ENCODE data around the gene CLEC16A.

CLEC16A gene

DNA sequence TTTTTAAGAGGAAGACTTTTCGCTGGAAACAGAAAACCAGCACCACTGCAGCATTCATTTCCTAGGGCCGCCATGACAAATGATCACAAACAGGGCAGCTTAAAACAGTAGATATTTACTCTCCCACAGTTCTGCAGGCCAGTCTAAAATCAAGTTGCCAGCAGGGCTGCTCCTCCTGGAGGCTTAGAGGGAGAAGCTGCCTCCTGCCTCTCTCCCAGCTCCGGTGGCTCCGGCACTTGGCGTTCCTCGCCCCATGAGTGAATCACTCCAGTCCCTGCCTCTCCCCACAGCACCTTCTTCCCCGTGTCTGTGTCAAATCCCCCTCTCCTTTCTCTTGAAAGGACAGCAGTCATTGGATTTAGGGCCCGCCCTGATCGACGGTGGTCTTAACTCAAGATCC lies 239.6 kb downstream of the CLEC16A start:
- no peak for DNase-seq

DNA sequence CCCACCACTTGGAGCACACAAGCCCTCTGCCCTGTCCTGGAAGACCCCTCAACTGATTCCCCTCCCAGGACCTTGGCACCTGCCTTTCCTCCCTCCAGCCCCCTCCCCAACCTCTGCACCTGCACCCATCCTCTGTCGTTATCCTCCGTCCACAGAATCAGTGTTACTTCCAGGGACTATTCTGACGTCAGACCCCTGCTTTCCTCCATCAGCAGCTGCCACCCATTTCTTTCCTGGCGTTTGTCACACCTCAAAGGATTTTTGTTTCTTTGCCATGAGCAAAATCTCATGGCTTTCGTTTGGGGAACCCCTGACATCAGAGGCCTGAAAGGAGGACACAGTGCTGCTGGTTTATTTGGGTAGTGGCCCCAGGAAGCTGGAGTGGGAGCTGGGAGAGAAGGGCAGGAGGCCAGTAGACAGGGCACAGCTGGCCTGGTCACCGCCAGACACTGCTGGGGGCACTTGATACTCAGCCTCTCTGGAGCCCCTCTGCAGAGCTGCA lies 243.2 kb downstream of the CLEC16A start:
- DNase-seq = no peak

DNA sequence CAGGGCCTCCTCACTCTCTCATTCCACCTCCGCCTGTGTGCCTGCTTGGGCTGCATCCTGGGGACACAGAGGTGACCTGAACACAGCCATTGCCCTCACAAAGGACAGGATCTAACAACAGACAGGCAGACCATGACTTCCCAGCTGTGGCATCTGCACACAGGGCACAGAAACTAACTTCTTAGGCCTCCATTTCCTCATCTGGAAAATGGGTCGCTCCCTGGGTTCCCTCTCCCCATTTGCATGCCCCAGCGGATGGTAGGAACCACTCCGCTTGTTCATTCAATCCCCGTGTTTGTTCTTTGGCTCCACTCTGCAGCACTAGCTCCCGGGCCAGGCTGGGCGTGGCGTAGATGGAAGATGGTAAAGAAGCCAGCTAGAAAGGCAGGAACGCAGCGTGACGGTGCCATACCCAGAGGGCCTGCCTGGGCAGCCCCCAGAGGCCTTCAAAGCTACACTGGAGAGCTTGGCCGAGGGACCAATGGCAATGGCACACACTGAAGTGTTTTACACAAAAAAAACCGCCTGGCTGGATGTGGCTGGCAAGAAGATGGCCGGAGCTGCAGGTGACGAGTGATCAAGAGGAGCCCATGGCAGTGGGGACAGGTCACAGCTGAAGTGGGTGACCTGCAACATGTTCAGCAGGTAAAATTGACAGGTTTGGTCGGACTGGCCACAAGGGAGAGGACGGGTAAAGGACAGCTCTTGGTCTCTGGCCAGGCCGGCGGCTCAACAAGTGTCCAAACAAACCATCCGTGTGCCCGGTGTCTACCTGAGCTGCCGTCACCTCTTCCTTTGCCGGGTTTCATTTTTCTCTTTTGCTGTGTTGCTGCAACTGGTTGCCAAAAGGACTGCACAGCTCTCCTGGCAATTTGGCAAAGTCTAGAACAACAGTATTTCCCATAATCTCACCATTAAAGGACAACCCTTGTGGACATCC lies 244.7 kb downstream of the CLEC16A start:
- no peak for DNase-seq

DNA sequence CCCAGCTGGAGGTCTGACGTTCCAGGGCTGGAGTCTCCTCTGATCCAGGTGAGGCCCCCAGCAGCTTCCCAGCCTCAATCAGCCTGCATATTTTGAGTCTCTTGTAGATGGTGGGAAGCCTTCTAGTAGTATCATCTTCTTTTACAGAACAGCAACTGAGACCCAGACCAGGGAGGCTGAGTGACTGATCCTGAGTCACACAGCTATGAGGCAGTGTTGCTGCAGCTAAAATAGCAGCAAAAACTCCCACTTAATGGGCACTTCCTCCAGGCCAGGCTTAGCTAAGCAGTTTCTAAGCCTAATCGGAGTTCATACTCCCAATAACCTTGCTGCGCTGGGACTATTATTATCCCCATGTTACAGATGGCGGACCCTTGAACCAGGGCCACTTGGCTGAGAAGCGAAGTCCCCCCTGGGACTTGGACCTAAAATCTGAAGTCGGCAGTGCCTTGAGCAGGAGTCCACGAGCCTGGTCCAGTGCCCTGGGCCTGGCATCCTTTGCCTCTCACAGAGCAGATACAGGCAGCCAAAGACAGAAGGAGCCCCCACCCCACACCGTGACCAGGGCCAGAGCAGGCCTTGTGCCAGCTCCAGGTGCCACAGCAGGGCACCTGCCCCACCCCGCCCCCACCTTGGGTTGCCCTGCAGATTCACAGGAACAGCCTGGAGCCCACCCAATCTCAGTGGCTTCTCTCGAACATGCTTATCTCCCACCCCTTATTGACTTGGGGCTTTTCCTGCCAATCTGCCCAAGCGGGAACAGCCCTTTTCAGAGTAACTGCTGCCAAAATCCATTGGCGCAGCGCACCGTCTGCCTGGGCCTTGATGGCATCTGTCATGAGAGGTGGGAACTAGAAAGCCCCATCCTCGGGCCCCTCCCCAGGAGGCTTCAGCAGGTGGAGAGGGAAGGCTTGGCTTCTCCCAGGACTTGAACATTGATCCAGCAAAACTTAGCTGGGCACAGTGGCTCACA lies 246.5 kb downstream of the CLEC16A start:
- peak; percentile 86 for DNase-seq

DNA sequence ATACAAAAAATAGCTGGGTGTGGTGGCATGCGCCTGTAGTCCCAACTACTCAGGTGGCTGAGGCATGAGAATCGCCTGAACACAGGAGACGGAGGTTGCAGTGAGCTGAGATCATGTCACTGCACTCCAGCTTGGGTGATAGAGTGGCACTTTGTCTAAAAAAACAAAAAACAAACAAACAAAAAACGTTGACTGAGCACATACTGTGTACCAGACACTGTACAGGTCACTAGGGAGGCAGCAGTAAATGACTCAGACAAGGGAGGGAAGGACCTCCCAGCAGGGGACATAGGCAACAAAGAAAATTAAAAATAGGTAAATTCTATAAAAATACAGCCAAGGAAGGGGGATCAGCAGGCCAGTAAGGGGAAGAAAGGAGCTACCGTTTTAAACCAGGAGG lies 247.3 kb downstream of the CLEC16A start:
- DNase-seq = no peak

DNA sequence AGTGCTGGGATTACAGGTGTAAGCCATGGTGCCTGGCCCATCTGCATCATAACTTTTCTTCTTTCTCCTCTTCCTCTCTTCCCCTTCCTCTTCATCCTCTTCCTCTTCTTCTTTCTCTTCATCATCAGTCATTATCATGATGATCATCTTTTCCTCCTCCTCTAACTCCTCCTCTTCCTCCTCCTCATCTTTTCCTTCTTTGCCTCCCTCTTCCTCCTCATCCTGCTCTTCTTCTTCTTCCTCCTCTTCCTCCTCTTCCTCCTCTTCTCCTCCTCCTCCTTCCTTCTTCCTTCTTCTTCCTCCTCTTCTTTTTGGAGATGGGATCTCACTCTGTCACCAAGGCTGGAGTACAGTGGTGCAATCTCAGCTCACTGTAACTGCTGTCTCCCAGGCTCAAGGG lies 249.1 kb downstream of the CLEC16A start:
- DNase-seq = no peak

DNA sequence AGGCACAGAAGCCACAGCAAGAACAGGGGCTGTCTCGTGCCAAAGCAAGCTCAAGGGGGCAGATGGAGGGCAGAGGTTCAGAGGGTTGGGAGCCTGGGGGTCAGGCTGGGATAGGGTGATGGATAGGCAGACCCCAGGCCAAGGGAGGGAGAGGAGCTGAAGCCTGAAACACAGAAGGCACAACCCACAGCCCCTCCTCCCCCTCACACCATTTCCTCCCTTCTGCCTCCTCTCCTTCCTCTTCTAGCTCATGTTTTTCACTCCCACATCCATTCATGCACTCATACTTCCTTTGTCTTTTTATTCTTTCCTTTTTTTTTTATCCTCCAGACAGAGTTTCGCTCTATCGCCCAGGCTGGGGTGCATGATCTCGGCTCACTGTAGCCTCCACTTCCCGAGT lies 250.5 kb downstream of the CLEC16A start:
- no peak for DNase-seq

DNA sequence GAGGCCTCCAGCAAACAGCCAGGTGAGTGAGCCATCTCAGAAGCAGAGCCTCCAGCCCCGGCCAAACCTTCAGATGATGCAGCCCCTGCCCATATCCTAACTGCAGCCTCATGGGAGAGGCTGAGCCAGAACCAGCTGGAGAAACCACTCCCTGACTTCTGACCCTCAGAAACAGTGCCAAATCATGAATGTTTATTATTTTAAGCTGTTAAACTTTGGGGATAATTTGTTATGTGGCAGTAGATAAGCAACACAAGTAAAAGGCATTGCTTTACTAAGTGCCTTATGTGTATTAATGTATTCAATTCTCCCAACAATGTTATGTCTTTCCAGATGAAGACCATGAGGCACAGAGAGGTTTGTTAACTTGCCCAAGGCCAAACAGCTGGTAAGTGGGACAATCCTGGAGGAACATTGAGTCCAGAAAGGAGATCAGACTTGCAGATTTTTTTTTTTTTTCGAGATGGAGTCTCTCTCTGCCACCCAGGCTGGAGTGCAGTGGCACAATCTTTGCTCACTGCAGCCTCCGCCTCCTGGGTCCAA lies 252.0 kb downstream of the CLEC16A start:
- DNase-seq = no peak

DNA sequence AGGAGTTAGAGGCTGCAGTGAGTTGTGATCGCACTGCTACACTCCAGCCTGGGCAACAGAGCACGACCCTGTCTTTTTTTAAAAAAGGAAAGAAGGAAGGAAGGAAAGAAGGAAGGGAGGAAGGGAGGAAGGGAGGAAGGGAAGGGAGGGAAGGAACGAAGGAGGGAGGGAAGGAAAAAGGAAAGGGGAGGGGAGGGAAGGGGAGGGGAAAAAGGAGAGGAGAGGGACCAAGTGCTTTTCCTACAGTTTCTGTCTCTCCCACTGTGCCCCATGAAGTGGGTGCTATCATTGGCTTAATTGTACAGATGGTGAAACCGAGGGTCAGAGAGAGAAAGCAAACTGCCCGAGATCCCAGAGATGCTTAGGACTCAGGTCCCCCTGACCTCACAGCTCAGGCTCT lies 254.0 kb downstream of the CLEC16A start:
- DNase-seq = no peak

DNA sequence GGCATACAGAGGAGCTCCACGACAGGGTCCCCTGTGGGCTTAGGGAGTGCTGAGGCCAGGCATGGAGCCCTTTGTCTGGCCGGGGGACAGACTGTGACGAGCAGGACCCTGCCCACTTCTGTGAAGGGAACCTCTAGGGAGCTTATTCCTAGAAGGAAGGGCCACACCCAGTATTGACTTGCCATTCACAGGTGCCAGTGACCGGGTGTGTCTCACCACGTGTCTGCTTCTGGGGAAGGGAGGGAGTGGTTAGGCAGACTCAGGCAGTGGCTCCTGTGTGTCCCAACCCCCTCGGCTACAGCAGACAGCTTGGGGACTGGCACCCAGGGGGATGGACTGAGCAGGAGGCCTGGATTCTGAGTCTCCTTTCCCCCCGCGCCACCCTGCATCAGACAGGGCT lies 254.5 kb downstream of the CLEC16A start:
- no peak for DNase-seq

DNA sequence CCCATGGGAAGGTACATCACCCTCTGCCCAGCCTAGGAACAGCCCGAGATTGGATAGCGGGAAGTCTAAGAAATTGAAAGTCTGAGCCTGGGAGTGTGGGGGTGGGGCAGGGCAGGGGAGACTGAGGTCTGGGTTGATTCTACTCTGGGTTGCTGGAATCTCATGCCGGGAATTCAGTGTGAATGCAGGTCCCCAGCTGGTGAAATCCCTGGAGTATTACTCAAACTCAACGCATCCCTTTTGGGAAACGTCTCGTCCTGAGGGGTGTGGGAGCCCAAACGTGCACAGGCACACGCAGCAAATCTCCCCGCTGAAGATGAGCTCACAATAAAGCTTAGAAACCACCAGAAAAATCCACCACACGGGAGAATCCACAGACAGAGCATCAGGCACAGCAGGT lies 256.2 kb downstream of the CLEC16A start:
- DNase-seq = no peak

DNA sequence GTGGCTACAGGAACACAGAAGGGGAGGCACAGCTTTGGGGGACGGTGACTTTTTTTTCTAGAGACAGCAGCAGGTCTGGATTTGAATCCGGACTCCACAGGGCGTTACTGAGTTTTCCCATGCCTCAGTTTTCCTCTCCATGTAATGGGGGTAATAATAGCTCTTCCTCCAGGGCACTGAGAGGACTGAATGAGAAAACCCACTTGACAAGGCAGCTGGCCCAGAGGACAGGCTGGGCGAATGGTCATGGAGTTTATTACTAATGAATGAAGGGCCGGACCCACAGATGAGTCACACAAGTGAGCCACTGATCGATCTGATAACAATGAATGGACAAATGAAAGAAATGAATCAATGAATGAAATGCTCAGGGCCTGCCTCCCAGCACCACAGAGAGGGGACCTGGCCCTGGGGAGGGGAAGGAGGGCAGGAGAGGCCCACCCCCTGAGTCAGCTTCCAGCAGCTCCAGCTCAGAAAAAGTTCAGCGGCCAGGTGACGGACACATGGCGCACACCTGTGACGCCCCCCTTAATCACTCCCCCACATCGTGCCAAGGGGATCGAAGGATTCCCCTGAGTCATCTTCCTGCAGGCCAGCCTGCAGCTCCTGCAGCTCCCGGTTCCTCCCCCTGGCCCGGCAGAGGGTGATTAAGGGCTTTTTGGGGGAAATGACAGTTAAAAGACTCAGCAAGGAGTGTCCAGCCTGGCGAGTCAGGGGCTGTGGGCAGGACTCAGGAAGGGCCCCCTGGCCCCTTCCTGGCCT lies 257.3 kb downstream of the CLEC16A start:
- DNase-seq = no peak

DNA sequence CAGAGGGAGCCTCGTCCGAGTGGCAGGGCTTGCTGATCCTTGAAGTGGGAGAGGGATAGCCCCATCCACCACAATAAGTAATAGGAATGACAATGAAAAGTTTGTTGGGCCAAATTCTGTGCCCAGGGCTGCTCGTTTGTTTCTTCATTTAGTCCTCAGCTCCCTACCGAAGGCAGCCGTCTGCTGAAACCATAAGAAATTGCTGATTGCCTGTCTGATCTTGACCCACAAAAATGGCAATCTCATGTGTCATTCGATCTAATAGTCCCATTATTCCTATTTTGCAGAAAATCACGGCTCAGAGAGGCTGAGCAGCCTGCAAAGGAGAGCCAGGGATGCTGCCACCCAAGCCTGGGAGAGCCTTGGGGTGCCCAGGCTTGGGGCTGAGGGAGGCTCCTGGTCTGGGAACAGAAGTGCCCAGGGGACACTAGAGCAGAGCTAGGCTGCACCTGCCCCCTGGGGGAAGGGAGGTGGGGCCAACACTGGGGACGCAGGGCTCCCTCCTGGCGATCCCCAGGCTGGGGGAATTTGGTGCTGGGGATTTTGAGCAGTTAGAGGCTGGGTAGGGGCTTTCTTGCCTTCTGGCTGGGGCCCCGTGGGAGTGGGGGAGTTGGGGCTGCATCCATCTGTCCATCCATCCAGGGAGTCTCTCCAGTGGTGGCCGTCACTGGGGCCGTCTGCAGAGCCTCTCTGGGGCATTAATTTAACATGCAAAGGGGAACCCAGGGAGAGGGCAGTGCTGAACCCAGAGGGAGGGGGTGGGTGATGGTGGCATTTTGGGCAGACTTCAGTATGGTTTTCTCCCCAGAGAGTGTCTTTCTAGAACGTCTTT lies 258.1 kb downstream of the CLEC16A start:
- no peak for DNase-seq

DNA sequence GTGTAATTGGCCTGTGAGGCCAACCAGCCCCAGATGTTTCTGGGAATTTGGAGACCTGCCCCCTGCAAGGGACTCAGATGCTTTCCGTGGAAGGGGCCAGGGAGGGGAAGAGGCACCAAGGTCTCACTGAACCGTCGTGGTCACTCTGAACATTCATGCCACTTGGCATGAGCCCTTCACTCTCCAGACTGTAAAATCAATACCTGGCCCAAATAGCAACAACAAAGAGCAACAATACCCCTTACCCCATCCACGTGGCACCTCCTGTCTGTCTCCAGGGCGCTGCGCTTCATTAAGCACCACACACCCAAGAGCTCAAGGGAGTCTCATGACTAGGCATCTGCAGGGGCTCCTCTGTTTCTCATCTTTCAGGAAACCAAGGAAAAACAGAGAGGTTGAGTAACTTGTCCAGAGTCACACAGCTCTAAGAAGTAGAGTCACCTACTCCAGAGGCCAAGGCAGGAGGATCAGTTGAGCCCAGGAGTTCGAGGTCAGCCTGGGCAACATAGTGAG lies 258.8 kb downstream of the CLEC16A start:
- DNase-seq = no peak

DNA sequence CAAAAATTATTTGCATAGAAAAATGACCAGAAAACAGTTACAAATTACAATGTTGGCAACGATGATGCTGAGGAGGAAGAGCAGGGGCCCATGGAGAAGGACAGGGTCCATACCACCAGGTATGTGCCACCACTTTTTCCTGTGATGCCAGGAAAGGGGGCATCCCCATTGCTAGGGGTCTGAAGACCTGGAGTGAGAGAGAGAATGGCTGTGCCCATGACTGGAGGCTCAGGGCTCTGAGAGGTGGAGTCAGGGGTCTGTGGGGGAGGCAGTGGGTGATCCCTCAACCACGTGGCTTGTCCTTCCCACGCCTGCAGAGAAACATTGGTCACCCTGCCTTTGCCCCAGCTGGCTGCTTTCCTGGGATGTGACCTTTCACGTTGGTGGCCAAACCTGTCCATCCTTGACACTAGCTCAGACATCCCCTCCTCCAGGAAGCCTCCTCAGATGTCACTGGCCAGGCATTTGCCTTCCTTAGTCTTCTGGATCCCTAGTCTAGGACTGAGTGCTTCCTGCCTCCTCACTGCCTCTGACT lies 260.2 kb downstream of the CLEC16A start:
- DNase-seq = no peak

DNA sequence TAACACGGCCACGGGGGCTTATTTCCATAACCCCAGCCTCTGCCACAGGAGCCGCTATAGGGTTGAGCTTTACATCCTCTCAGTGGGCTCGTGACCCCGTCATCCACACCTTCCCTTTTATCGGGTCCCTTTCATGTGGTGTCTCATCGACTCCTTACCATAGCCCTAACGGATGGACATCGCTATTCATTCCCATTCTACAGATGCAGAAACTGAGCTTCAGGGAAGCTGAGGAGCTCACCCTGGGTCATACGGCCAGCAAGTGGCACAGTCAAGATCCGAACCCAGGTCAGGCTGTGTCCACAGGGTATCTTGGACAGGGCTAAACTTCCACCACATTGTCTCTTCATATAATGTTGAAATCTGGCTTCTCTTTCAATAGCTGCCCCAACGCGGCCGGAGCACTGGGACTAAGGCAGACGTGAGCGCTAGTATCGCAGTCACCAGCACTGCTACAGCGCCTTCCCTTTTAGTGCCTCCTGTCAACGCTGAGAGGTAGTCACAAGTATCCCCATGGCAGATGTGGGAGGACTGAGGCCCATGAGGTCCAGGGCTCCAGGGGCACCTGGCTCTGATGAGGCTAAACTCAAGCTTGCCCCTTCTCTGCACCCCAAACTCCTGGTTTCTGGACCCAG lies 260.8 kb downstream of the CLEC16A start:
- no peak for DNase-seq

DNA sequence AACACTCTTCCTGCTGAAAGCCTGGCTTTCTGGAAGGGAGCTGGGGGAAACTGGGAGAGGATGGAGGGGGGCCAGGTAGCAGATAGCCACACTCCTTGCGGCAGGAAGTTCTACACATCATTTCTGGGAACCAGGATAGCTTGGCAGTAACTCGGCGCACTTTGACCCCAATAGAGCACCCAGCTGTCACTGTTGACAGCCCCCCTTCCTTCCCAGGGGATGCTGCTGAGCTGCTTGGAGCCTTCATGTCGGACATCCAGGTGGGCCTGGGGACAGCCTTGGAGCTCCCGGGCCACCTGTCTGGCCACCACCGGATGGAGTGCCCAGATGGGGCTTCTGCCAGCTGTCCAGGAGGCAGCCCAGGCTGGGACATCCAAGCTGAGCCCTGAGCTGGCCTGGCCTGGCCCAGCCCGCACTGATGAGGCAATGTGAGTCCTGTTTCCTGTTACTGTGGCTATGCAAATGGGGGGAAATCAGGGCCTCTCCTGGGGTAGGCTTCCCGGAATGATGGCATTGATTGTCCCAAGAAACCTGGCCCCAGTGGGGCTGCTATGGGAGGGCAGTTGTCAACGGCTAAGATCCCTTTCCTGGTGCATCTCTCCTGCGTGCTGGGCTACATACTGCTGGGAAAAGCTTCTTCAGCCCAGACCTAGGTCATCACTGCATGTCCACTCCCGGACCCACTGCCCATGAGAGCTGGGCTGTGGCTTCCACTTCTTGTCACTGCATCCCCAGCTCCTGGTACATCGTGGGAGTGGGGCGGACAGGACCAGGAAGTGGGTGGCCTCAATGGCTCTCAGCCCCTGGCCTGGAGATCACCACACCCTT lies 261.6 kb downstream of the CLEC16A start:
- no peak for DNase-seq

DNA sequence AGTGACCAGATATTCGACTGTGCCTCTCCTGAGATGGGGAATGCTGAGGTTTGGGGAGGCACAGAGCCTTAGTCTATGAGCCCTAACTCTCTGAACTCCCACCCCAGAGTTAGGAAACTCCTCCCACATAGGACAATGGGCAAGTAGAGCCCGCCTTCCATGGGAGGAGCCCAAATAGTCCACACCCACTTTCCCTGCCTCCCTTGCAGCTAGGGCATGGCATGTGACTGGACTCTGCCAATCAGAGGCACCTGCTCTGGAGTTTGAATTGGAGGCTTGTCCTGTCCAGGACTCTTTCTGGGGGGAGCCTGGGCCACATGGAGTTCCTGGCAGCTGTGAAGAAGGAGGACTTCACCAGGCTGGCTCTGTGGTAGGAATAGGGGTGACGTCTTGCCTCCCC lies 263.3 kb downstream of the CLEC16A start:
- DNase-seq = no peak

DNA sequence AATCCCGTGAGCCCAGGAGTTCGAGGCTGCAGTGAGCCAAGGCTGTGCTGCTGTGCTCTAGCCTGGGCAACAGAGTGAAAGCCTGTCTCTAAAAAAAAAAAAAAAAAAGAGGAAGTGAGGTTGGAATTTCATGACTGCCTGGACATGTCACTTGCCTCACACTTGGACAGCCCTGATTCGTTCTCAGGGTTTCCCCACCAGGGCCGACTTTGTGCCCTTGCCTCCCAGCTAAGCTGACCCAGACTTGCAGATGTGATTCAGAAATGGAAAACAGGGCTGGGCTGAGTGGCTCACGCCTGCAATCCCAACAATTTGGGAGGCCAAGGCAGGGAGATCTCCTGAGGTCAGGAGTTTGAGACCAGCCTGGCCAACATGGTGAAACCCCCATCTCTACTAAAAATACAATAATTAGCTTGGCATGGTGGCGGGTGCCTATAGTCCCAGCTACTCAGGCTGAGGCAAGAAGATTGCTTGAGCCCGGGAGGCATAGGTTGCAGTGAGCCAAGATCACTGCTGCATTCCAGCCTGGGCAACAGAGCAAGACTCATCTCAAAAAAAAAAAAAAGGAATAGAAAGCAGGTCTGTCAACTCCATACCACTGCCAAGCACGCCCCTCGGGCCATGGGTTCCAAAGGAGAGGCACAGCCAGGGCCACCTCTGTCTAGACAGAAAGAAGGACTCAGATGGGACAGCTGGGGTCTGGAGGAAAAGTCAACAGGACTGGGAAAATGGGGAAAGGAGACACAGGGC lies 264.7 kb downstream of the CLEC16A start:
- DNase-seq = no peak

Data from NCI-H1694 (cell line).